Lower lobe of right lung (tissue), 2 donors: ENCODE data around the gene NOTUM. TPM values are rescaled to one million over a fixed set of nuclear protein-coding genes. Genes with fewer than 3 reads are reported as not detected.

Experiments used
- ATAC-seq, 2 donors: fragments of 200-7000 bp; cut with Tn5 transposase; one replicate each; pipeline ENCODE4 v1.9.1; 2020 to 2022; ENCODE audit warnings: mild to moderate bottlenecking in 2 of 2, moderate library complexity in 2 of 2
- DNase-seq: peaks from one replicate; pipeline ENCODE4 v3.0.0-alpha.2; 2020
- H3K27ac ChIP-seq: fragments of 200-600 bp; one replicate; pipeline ENCODE4 v1.8.0; 2022
- H3K27me3 ChIP-seq: fragments of 200-600 bp; one replicate; pipeline ENCODE4 v1.8.0; 2022; ENCODE audit warnings: low read depth
- H3K36me3 ChIP-seq: fragments of 200-600 bp; one replicate; pipeline ENCODE4 v1.8.0; 2022; ENCODE audit warnings: mild to moderate bottlenecking
- H3K4me1 ChIP-seq: fragments of 200-600 bp; one replicate; pipeline ENCODE4 v1.8.0; 2022
- H3K4me3 ChIP-seq: fragments of 200-600 bp; one replicate; pipeline ENCODE4 v1.8.0; 2022; ENCODE audit warnings: mild to moderate bottlenecking
- H3K9me3 ChIP-seq: fragments of 200-600 bp; one replicate; pipeline ENCODE4 v1.8.0; 2022
- intact Hi-C: fragments of 100-400 bp; cut with DNase I; formaldehyde crosslinking; loops from one replicate; pipeline ENCODE4 v1.11.0; 2022
- total RNA-seq: library from RNA; stranded (reverse); fragmentation: NEBNext Ultra II Directional; extraction: Animal tissue kit (Norgen Biotek cat#: 25700); gene quantifications from one replicate; pipeline ENCODE4 v1.2.1, GENCODE V29; 2021
- TF ChIP-seq, protein P1 (sequence below): fragments of 200-600 bp; IDR thresholded peaks from one replicate; pipeline ENCODE4 v1.8.0; 2022; ENCODE audit warnings: antibody characterized with exemption, mild to moderate bottlenecking
- donor health status: DM: no; HTN: yes; CAD: no; lungs with severe emphysema.

The NOTUM gene
- total RNA-seq, 1 donor from 2014 or later: 4.4 TPM

- DNase-seq (no peak), ATAC-seq (no peak)
- peaks cover 23% of the 10 kb centered on the region for H3K27me3 ChIP-seq
- TF ChIP-seq, protein P1, sequence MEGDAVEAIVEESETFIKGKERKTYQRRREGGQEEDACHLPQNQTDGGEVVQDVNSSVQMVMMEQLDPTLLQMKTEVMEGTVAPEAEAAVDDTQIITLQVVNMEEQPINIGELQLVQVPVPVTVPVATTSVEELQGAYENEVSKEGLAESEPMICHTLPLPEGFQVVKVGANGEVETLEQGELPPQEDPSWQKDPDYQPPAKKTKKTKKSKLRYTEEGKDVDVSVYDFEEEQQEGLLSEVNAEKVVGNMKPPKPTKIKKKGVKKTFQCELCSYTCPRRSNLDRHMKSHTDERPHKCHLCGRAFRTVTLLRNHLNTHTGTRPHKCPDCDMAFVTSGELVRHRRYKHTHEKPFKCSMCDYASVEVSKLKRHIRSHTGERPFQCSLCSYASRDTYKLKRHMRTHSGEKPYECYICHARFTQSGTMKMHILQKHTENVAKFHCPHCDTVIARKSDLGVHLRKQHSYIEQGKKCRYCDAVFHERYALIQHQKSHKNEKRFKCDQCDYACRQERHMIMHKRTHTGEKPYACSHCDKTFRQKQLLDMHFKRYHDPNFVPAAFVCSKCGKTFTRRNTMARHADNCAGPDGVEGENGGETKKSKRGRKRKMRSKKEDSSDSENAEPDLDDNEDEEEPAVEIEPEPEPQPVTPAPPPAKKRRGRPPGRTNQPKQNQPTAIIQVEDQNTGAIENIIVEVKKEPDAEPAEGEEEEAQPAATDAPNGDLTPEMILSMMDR: no peak
- no peaks in the 10 kb centered on the region for H3K36me3 ChIP-seq
- H3K9me3 ChIP-seq: no peaks in the 10 kb centered on the region
- no peak overlapping the region for H3K27ac ChIP-seq
- intact Hi-C loops: no loop called here
- no peak overlapping the region for H3K4me3 ChIP-seq
- H3K4me1 ChIP-seq: no peaks in the 10 kb centered on the region
Measured at GRCh38 chr17:81941484-81942166, 19.4 kb downstream of the NOTUM start.

GRCh38 chr17:81940538-81941483 is 20.2 kb downstream of the NOTUM start:
- intact Hi-C loops: no loop called here
- no peak overlapping the region for H3K27ac ChIP-seq

DNA sequence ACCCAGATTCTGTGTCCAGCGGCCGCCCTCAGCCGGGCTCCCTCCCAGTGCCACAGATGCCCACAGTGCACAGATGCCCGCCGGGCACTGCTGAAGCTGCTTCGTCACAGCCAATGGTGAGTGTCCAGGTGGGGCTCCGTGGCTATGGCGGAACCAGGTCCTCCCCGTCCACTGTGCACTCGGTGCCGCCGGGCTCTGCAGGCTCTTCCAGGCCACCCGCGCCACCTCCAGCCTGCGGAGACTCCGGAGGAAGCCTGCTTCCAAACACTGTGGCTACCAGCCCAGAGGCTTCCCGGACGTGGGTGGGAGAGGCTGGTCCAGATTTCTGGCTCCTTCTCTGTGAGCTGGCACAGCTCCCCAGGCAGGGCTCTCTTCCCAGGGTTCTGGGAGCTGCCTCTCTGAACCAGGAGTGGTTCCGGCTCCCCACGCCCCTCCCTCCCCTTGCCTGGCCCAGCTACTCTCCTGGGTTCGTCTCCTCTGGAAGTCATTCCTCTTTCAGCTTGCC is 21.1 kb downstream of the NOTUM start:
- Histone ChIP-seq H3K4me1 (no peaks in the 10 kb centered on the region), H3K27ac (no peak overlapping the region), H3K36me3 (no peaks in the 10 kb centered on the region), H3K27me3 (peaks cover 24% of the 10 kb centered on the region), H3K9me3 (no peaks in the 10 kb centered on the region), H3K4me3 (no peak overlapping the region)
- TF ChIP-seq, protein P1: no peak
- intact Hi-C loops: no loop called here
- DNase-seq: no peak
- ATAC-seq: no peak

More at GRCh38 chr17:81940538-81941483, 20.2 kb downstream of the NOTUM start:
- ATAC-seq (no peak), DNase-seq (no peak)
- TF ChIP-seq, protein P1: no peak
- H3K36me3 ChIP-seq: no peaks in the 10 kb centered on the region
- no peak overlapping the region for H3K4me3 ChIP-seq
- H3K9me3 ChIP-seq: no peaks in the 10 kb centered on the region
- no peaks in the 10 kb centered on the region for H3K4me1 ChIP-seq
- H3K27me3 ChIP-seq: peaks cover 24% of the 10 kb centered on the region

GRCh38 chr17:81939218-81939617 is 21.8 kb downstream of the NOTUM start:
- intact Hi-C loops: no loop called here
- DNase-seq: no peak

DNA sequence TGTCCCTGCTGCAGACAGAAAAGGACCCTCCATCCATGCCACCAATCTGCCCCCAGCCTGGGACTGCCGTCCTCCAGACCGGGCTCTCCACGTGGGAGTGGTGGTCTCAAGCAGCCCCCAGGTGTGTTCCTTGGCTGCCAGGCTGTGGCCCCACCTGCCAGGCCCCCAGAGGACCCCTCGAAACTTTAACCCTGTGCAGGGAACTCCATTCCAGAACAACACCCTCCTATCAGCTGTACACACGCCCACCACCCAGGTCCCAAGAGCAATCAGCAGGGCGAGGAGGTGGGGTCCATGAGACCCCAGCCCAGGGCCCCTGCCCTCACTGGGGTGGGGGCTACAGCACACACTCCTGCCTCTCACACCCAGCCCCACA is 25.3 kb downstream of the NOTUM start:
- Histone ChIP-seq H3K4me1 (no peaks in the 10 kb centered on the region), H3K9me3 (no peaks in the 10 kb centered on the region), H3K36me3 (no peaks in the 10 kb centered on the region), H3K4me3 (no peak overlapping the region), H3K27me3 (peaks cover 4% of the 10 kb centered on the region), H3K27ac (no peak overlapping the region)
- TF ChIP-seq, protein P1: no peak
- ATAC-seq (no peak), DNase-seq (no peak)
- intact Hi-C loops: no loop called here

More at GRCh38 chr17:81939218-81939617, 21.8 kb downstream of the NOTUM start:
- no peaks in the 10 kb centered on the region for H3K4me1 ChIP-seq
- TF ChIP-seq, protein P1: no peak
- peaks cover 24% of the 10 kb centered on the region for H3K27me3 ChIP-seq
- H3K9me3 ChIP-seq: no peaks in the 10 kb centered on the region
- no peak overlapping the region for H3K4me3 ChIP-seq
- H3K27ac ChIP-seq: no peak overlapping the region
- H3K36me3 ChIP-seq: no peaks in the 10 kb centered on the region
- no peak for ATAC-seq
